ENCODE measurements around the gene NAALADL2. TPM values are rescaled to one million over a fixed set of nuclear protein-coding genes. Genes with fewer than 3 reads are reported as not detected.

The NAALADL2 gene
- polyA plus RNA-seq, 3 donors: not detected

DNA sequence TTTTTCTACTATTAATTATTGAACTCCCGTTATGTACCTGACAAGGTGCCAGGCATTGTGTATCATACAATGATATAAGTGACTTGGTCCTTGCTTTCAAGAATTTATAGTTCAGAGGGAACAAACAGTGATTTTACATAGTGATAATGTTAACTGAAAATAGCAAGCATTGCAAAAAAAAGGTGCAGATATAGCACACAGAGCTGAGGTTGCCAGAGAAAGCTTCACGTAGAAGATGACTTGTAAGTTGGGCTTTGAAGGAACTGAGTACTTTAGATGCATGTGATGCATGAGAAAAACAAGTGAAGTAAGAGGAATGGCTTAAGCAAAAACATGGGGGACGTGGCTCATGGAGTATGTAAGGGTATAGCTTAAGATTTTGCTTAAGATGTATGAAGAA is 584.5 kb downstream of the NAALADL2 start:
- intact Hi-C loops (cut with micrococcal nuclease): no loop called here
- Histone ChIP-seq H3K4me3 (replicated peaks in 1 of 3; ENCODE audit: low read depth in 2 of 3, low read length in 3 of 3) (no peak overlapping the region), H3K79me2 (ENCODE audit: insufficient read depth, low read length) (no peaks in the 10 kb centered on the region), H3K27me3 (ENCODE audit: control insufficient read depth in 2 of 2, insufficient read depth in 2 of 2, low read length in 2 of 2) (no peaks in the 10 kb centered on the region), H3K4me1 (ENCODE audit: control insufficient read depth in 1 of 2, insufficient read depth in 2 of 2, low read length in 2 of 2) (no peaks in the 10 kb centered on the region), H2AFZ (ENCODE audit: insufficient read depth, low read depth, low read length, poor library complexity, severe bottlenecking) (no peak overlapping the region), H3K9ac (ENCODE audit: insufficient read depth, low read length, poor library complexity, severe bottlenecking) (no peak overlapping the region), H3K36me3 (replicated peaks in 1 of 2; ENCODE audit: control insufficient read depth in 1 of 2, insufficient read depth in 2 of 2, low read length in 2 of 2) (no peaks in the 10 kb centered on the region), H3K9me3 (replicated peaks in 1 of 2; ENCODE audit: control insufficient read depth in 1 of 2, insufficient read depth in 1 of 2, low read length in 2 of 2) (peaks cover 10 to 12% of the 10 kb centered on the region in 2 donors), H3K27ac (ENCODE audit: low read depth in 1 of 2, low read length in 2 of 2) (no peak overlapping the region), H3K4me2 (replicated peaks; ENCODE audit: extremely low read depth, low read length, poor library complexity, severe bottlenecking) (no peak overlapping the region), H4K20me1 (ENCODE audit: insufficient read depth, low read length) (no peaks in the 10 kb centered on the region)
- H3K4me1 Mint-ChIP-seq: no peaks in the 10 kb centered on the region
- H3K4me3 Mint-ChIP-seq: no peak overlapping the region
- no peak overlapping the region for H3K27ac Mint-ChIP-seq
- no peak for DNase-seq
- H3K36me3 Mint-ChIP-seq: no peaks in the 10 kb centered on the region
- H3K9me3 Mint-ChIP-seq: peaks cover 3 to 18% (median 7%) of the 10 kb centered on the region in 7 donors
- 93% methylated on average over 2 of the region's 3 CpGs for WGBS (ENCODE audit: insufficient coverage)
- H3K27me3 Mint-ChIP-seq (ENCODE audit: low read depth in 3 of 3): no peaks in the 10 kb centered on the region
- TF ChIP-seq, protein P1, sequence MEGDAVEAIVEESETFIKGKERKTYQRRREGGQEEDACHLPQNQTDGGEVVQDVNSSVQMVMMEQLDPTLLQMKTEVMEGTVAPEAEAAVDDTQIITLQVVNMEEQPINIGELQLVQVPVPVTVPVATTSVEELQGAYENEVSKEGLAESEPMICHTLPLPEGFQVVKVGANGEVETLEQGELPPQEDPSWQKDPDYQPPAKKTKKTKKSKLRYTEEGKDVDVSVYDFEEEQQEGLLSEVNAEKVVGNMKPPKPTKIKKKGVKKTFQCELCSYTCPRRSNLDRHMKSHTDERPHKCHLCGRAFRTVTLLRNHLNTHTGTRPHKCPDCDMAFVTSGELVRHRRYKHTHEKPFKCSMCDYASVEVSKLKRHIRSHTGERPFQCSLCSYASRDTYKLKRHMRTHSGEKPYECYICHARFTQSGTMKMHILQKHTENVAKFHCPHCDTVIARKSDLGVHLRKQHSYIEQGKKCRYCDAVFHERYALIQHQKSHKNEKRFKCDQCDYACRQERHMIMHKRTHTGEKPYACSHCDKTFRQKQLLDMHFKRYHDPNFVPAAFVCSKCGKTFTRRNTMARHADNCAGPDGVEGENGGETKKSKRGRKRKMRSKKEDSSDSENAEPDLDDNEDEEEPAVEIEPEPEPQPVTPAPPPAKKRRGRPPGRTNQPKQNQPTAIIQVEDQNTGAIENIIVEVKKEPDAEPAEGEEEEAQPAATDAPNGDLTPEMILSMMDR (IDR thresholded peaks at IDR 0.05): no peak

GRCh38 chr3:175445741-175446140 is 586.6 kb downstream of the NAALADL2 start:
- peaks cover 0 to 10% (median 2%) of the 10 kb centered on the region in 7 donors for H3K9me3 Mint-ChIP-seq
- Histone ChIP-seq H3K4me3 (replicated peaks in 1 of 3; ENCODE audit: low read depth in 2 of 3, low read length in 3 of 3) (no peak overlapping the region), H3K4me1 (ENCODE audit: control insufficient read depth in 1 of 2, insufficient read depth in 2 of 2, low read length in 2 of 2) (no peaks in the 10 kb centered on the region), H2AFZ (ENCODE audit: insufficient read depth, low read depth, low read length, poor library complexity, severe bottlenecking) (no peak overlapping the region), H3K79me2 (ENCODE audit: insufficient read depth, low read length) (no peaks in the 10 kb centered on the region), H3K9me3 (replicated peaks in 1 of 2; ENCODE audit: control insufficient read depth in 1 of 2, insufficient read depth in 1 of 2, low read length in 2 of 2) (peaks cover 12 to 19% of the 10 kb centered on the region in 2 donors), H3K36me3 (replicated peaks in 1 of 2; ENCODE audit: control insufficient read depth in 1 of 2, insufficient read depth in 2 of 2, low read length in 2 of 2) (no peaks in the 10 kb centered on the region), H3K27ac (ENCODE audit: low read depth in 1 of 2, low read length in 2 of 2) (no peak overlapping the region), H4K20me1 (ENCODE audit: insufficient read depth, low read length) (no peaks in the 10 kb centered on the region), H3K9ac (ENCODE audit: insufficient read depth, low read length, poor library complexity, severe bottlenecking) (no peak overlapping the region), H3K27me3 (ENCODE audit: control insufficient read depth in 2 of 2, insufficient read depth in 2 of 2, low read length in 2 of 2) (no peaks in the 10 kb centered on the region), H3K4me2 (replicated peaks; ENCODE audit: extremely low read depth, low read length, poor library complexity, severe bottlenecking) (no peak overlapping the region)
- H3K27me3 Mint-ChIP-seq (ENCODE audit: low read depth in 3 of 3): peaks cover 0 to 2% (median 0%) of the 10 kb centered on the region in 3 donors
- intact Hi-C loops (cut with micrococcal nuclease): no loop called here
- no CpG with 5 or more reads among the region's 3 CpGs for WGBS (ENCODE audit: insufficient coverage)
- TF ChIP-seq, protein P1 (IDR thresholded peaks at IDR 0.05): no peak
- no peak overlapping the region for H3K4me3 Mint-ChIP-seq
- no peak for DNase-seq
- H3K4me1 Mint-ChIP-seq: no peaks in the 10 kb centered on the region
- H3K36me3 Mint-ChIP-seq: no peaks in the 10 kb centered on the region
- no peak overlapping the region for H3K27ac Mint-ChIP-seq

Data from CD14-positive monocyte (primary cell).